ENCODE results near the gene DAW1. TPM values are rescaled to one million over a fixed set of nuclear protein-coding genes. Genes with fewer than 3 reads are reported as not detected.

The DAW1 gene
- total and polyA plus RNA-seq, 2 of the 13 experiments (the other 11 are each of a cell fraction or from before 2014, with no cell fraction given): not detected

DNA sequence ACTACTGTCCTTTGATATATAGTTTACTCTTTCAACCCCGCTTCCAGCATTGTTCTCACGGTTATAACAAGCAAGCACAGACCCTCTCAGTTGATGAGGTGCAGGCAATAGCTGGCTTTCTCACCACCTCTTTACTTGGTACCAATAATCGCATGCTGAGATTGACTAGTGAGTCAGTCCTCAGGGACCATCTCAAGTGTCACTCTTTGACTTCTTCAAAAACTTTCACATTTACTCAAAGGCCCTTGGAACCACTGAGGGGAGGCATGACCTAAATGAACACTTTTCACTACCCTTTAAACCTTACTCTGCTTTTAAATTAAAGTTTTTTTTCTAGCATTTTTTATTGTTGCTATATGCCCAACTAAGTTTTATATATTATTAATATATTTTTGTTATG, 101.8 kb downstream of the DAW1 start (continued):
- TF ChIP-seq ZFY (CRISPR knock-in tag; IDR thresholded peaks at IDR 0.05) (no peak), NFATC3 (CRISPR knock-in tag; IDR thresholded peaks at IDR 0.05) (no peak), ZFP90 (CRISPR knock-in tag; IDR thresholded peaks at IDR 0.05; ENCODE audit: borderline replicate concordance) (no peak)
- TF ChIP-seq, protein P1, sequence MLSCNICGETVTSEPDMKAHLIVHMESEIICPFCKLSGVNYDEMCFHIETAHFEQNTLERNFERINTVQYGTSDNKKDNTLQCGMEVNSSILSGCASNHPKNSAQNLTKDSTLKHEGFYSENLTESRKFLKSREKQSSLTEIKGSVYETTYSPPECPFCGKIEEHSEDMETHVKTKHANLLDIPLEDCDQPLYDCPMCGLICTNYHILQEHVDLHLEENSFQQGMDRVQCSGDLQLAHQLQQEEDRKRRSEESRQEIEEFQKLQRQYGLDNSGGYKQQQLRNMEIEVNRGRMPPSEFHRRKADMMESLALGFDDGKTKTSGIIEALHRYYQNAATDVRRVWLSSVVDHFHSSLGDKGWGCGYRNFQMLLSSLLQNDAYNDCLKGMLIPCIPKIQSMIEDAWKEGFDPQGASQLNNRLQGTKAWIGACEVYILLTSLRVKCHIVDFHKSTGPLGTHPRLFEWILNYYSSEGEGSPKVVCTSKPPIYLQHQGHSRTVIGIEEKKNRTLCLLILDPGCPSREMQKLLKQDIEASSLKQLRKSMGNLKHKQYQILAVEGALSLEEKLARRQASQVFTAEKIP (CRISPR knock-in tag; IDR thresholded peaks at IDR 0.05; ENCODE audit: borderline replicate concordance): no peak
- TF ChIP-seq, protein P2, sequence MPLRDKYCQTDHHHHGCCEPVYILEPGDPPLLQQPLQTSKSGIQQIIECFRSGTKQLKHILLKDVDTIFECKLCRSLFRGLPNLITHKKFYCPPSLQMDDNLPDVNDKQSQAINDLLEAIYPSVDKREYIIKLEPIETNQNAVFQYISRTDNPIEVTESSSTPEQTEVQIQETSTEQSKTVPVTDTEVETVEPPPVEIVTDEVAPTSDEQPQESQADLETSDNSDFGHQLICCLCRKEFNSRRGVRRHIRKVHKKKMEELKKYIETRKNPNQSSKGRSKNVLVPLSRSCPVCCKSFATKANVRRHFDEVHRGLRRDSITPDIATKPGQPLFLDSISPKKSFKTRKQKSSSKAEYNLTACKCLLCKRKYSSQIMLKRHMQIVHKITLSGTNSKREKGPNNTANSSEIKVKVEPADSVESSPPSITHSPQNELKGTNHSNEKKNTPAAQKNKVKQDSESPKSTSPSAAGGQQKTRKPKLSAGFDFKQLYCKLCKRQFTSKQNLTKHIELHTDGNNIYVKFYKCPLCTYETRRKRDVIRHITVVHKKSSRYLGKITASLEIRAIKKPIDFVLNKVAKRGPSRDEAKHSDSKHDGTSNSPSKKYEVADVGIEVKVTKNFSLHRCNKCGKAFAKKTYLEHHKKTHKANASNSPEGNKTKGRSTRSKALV (CRISPR knock-in tag; IDR thresholded peaks at IDR 0.05): no peak

Small RNA genes within 50 kb of the gene (small RNA-seq; reads per million reads assigned to genes)
- gene RF00402 (ENCODE audit: insufficient read depth in 2 of 3, insufficient read length in 3 of 3, low read depth in 2 of 3, low replicate concordance in 1 of 3): 0 reads per million in 3 experiments

Other genes with a start within 250 kb of the DAW1 start
- gene SCYGR5, start 204.8 kb upstream of the DAW1 start, total RNA-seq (2016; rRNA removed; fragmentation: Illumina TruSeq; extraction: Trizol): not detected in 2 replicates
- gene SCYGR5, start 204.8 kb upstream of the DAW1 start, polyA plus RNA-seq (2011; rRNA removed): not detected in 2 replicates
- 1.7 and 2.3 TPM in 2 replicates for gene SLC19A3, start 153.6 kb upstream of the DAW1 start, total RNA-seq (2016; rRNA removed; fragmentation: Illumina TruSeq; extraction: Trizol)
- gene SLC19A3, start 153.6 kb upstream of the DAW1 start, polyA plus RNA-seq (2011; rRNA removed): 3.4 and 5.2 TPM in 2 replicates
- gene SCYGR6, start 146.9 kb upstream of the DAW1 start, total RNA-seq (2016; rRNA removed; fragmentation: Illumina TruSeq; extraction: Trizol): not detected in 2 replicates
- gene SCYGR6, start 146.9 kb upstream of the DAW1 start, polyA plus RNA-seq (2011; rRNA removed): not detected in 2 replicates
- gene SCYGR7, start 143.3 kb upstream of the DAW1 start, total RNA-seq (2016; rRNA removed; fragmentation: Illumina TruSeq; extraction: Trizol): not detected in 2 replicates
- gene SCYGR7, start 143.3 kb upstream of the DAW1 start, polyA plus RNA-seq (2011; rRNA removed): not detected in 2 replicates
- gene SCYGR8, start 125.7 kb upstream of the DAW1 start, total RNA-seq (2016; rRNA removed; fragmentation: Illumina TruSeq; extraction: Trizol): not detected in 2 replicates
- gene SCYGR8, start 125.7 kb upstream of the DAW1 start, polyA plus RNA-seq (2011; rRNA removed): not detected in 2 replicates
- gene CCL20, start 57.8 kb upstream of the DAW1 start, total RNA-seq (2016; rRNA removed; fragmentation: Illumina TruSeq; extraction: Trizol): 136 and 223 TPM in 2 replicates
- 811 and 903 TPM in 2 replicates for gene CCL20, start 57.8 kb upstream of the DAW1 start, polyA plus RNA-seq (2011; rRNA removed)

Data from HepG2 (cell line).